Glomerular visceral epithelial cell (primary cell): ENCODE data around the gene SART1.

Source experiments
- DNase-seq: peaks from one replicate; pipeline ENCODE4 v3.0.0-alpha.2; 2016; ENCODE audit errors: extremely low spot score

Gene SART1

DNA sequence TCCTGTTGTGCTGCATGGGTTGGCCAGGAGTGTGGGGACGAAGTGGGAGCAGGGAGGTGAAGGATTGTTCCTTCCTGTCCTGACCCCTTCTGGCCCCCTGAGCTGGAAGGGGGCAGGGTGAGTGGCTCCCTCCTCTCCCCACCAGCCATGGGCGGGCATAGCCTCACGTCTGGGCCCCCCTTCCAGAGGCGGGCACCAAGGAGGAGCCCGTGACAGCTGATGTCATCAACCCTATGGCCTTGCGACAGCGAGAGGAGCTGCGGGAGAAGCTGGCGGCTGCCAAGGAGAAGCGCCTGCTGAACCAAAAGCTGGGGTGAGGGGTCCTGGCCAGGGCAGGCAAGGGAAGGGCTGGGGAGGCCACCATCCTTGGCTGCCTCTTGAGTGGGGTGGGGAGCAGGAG, 3.4 kb downstream of the SART1 start:
- no peak for DNase-seq

GRCh38 chr11:65965986-65966762, 4.6 kb downstream of the SART1 start:
- DNase-seq, result no peak

GRCh38 chr11:65967329-65967934, 5.9 kb downstream of the SART1 start:
- DNase-seq, result no peak

DNA sequence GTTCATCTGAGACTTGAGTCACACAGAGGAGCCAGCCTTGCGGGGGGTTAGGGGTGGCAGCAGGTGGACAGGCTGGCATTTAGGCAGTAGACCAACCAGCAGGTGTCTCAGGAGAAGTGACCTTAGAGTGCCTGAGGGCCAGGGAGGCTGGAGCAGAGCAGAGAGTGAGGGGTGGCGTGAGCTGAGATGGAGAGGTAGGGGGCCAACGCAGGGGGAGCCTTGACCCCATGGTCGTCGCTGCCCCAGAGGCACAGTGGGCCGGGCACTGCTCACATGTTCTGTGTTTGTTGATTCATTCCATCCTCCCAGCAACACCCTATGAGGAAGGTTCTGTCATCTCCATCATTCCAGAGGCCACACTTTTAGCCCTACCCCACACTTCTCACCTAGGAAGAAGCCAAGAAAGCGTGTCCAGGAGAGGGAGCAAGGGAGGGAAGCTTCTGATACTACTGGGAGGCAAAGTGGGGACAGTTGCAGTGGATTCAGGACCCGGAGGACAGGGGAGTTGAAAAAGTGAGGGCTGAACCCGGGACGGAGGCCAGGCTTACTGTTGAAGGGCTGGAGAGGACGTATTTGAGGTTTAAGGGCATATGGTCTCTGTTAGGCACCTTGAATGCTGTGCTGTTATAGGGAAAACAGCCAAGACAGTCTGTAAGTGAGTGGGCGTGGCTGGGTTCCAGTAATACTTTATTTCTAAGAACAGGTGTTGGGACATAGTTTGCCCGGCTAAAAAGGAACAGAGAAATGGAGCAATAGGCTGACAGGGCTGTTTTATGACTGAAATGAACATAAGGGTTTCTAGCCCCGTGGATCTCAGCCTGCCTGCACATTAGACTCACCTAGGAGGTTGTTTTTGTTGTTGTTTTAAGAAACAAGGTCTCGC, 7.3 kb downstream of the SART1 start:
- DNase-seq, result no peak

- no peak for DNase-seq
Observed at GRCh38 chr11:65972116-65972515, 10.6 kb downstream of the SART1 start.

DNA sequence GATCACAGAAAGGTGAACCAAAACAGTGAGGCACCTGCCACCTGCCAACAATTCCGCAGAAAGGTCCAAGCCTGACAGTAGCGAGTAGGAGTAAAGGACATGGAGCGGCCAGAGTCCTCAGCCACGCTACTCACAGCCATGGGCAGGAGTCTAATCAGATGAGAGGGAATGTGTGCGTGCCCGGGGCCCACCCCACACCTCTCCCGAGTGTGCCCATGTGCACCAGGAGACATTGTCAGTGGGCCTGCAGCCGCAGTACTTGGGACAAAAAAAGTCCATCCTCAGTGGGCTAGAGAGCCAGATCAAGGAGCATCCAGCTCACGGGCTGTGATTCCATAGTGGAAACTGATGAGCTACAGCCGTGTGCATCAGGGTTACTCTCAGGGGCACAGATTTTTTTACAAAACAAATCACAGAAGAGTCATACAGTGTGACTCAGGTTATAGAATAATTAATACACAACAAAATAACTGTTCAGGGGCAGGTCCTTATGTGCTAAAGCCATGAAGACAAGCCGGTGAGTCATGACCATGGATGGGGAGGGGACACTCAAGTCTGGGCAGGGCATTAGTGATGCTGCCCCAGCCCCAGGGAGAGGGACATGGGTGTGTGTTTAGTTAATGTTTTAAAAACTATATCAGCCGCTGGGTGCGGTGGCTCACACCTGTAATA, 12.0 kb downstream of the SART1 start:
- no peak for DNase-seq

- no peak for DNase-seq
Observed at GRCh38 chr11:65975771-65976170, 14.2 kb downstream of the SART1 start.

- no peak for DNase-seq
Observed at GRCh38 chr11:65976216-65977176, 15.0 kb downstream of the SART1 start.

GRCh38 chr11:65977621-65978390, 16.3 kb downstream of the SART1 start:
- no peak for DNase-seq

DNA sequence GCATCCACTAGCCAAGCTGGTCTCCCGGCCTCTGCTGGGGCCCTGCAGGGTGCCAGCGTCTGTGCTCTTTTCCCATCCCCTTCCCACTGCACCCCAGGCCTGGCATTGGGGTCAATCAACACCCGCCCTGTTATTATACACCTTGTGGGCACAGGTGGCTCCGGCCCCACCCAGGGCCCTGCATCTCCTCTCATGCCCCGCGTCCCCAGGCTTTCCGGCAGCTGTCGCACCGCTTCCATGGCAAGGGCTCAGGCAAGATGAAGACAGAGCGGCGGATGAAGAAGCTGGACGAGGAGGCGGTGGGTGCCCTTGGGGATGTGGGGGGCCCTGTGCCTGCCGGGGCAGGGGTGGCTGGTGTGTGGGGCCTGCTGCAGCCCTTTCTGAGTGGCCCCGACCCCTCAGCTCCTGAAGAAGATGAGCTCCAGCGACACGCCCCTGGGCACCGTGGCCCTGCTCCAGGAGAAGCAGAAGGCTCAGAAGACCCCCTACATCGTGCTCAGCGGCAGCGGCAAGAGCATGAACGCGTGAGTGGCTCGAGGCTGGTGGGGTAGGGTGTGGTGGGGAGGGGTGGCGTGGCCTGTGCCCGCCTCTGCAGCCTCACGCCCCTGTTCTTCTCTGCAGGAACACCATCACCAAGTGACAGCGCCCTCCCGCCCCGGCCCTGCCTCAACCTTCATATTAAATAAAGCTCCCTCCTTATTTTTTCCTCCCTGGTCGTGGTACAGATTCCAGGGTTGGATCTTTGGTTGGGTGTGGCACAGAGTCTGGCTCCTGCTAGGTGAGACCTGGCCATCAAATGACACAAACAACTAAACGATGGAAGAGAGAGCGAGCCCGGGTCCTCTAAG, 17.1 kb downstream of the SART1 start:
- no peak for DNase-seq

DNA sequence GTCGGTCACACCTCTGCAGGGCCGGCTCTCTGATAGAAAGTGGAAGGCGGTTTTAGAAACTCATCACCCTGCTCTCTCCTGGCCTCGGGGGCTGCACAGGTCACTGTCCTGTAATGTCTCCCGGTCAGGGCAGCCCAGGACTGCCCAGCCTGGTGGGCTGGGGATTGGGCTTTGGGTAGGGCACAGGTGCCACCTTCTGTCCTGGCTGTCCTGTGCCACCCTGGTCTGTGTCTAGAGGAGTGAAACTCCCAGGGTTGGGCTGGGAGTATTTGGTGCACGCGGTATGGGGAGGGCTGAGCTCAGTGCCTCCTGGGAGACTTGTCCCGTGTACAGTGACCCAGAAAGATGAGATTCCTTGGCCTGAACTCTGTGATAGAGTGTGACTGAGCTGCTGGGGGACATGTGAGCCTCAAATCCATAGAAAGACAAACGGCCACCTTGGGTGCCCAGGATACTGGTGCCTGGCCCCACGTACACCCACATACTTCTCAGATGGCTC, 17.8 kb downstream of the SART1 start:
- DNase-seq, result no peak

- no peak for DNase-seq
Observed at GRCh38 chr11:65981101-65981740, 19.7 kb downstream of the SART1 start.

DNA sequence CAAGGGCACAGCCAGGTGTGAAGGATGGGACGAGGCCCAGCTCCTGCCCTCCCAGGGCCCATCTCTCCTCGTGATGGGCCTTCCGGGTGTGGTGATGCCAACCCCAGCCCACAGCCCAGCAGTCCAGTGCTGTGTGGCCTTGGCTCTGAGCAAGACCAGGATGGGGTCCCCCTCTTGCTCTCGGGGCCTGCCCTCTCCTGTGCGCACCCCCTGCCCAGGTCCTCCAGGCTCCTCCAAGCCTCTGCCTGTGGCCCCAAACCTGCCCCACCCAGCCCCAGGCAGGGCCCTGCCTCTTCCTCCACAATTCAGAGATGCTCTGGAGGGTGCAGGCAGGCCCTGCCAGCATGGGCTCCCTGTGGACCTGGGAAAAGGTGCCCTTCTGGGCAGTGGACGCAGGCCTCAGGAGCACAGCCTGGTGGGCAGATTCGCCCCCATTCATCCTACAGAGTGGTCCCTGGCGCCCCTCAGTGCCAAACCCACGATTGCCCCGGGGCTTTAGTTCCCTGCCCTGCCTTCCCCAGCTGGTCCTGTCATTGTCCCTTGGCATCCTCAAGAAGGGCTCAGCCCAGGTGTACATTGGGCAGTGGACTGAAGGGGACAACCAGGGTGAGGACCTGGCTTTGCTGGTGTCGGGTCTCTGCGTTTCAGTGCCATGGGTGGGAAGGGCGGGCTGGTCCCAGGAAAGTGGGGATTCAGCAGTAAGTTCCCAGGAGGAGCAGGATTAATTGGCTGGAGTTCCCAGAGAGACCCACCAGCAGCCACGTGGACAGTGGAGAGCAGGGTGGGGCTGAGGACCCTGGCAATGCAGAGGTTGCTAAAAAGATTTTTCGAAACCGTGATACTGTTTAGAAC, 20.7 kb downstream of the SART1 start:
- no peak for DNase-seq

DNA sequence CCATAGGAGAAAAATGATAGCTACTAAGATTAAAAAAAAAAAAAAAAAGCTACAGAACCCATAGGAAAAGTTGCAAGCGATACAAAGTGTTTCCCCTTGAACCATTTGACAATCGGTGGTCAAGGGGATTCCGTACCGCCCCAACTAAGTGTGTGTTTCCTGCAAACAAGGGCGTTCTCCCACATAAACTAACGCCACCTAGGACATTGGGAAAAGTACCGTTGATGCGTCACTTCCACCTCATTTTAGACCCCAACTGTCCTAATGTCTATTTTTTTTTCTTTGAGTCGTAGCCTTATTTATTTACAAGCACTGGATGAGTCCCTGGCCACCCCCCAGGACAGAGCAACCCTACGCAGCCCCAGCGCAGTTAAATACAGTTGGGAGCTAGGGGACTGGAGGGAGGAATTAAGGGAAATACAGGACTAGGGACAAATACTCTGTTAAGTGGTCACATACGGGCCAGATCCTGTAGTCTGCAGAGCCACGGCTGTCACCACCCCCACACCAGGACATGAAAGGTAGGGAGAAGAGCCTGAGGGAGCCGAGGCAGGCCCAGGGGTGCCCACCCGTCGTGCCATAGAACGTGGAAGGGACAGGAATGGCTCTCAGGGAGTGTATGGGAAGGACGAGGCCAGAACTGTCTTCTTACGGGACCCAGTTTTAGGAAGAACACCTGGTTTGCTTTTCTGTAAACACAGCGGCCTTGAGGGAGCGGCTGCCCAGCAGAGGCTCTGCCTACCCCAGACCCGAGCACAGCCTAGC, 21.5 kb downstream of the SART1 start:
- no peak for DNase-seq

GRCh38 chr11:65983589-65983987, 22.1 kb downstream of the SART1 start:
- no peak for DNase-seq

- DNase-seq, result no peak
Observed at GRCh38 chr11:65987336-65987735, 25.8 kb downstream of the SART1 start.
